Daoy (cell line): ENCODE measurements around the gene OR6X1. TPM values are rescaled to one million over a fixed set of nuclear protein-coding genes. Genes with fewer than 3 reads are reported as not detected.
"Not testable (repeated sequence)": the region's sequence is repeated elsewhere in the genome, so short reads cannot be mapped to it uniquely, and the experiment has no call there.

ENCODE experiments used
- DNase-seq: peaks from one replicate; pipeline ENCODE4 v3.0.0-alpha.2; 2015; ENCODE audit warnings: low read depth
- total RNA-seq: library from RNA; depleted of rRNA; stranded (reverse); fragments of >200 nt; shearing (Covaris generic); gene quantifications from 2 replicates; pipeline ENCODE4 v1.2.3, GENCODE V29; 2014

OR6X1 gene
- total RNA-seq, 1 experiment from 2014 or later = not detected

GRCh38 chr11:123753110-123753509, 1.2 kb downstream of the OR6X1 start:
- DNase-seq = no peak

GRCh38 chr11:123751781-123752180, 2.5 kb downstream of the OR6X1 start:
- DNase-seq = no peak

GRCh38 chr11:123748349-123748748, 6.0 kb downstream of the OR6X1 start:
- DNase-seq = not testable (repeated sequence)

- DNase-seq = no peak
These were observed 8.4 kb downstream of the OR6X1 start for GRCh38 chr11:123745764-123746451.

GRCh38 chr11:123742724-123743120, 11.6 kb downstream of the OR6X1 start:
- no peak for DNase-seq

- DNase-seq = no peak
These were observed 12.1 kb downstream of the OR6X1 start for GRCh38 chr11:123742031-123742723.

GRCh38 chr11:123741159-123742030, 12.9 kb downstream of the OR6X1 start, which contains the start of gene ZNF202:
ZNF202 (minus strand) TSS chr11:123741660; CDS start chr11:123730888, 10,772 bp downstream.
- peak; percentile 93 for DNase-seq

GRCh38 chr11:123740787-123741158, 13.5 kb downstream of the OR6X1 start:
- DNase-seq = peak; percentile 6

GRCh38 chr11:123738374-123738773, 15.9 kb downstream of the OR6X1 start:
- DNase-seq = no peak

GRCh38 chr11:123736769-123737168, 17.5 kb downstream of the OR6X1 start:
- no peak for DNase-seq

- no peak for DNase-seq
These were observed 24.7 kb downstream of the OR6X1 start for GRCh38 chr11:123729602-123730001.

GRCh38 chr11:123725995-123726655, 28.2 kb downstream of the OR6X1 start:
- no peak for DNase-seq

- peak; percentile 4 for DNase-seq
These were observed 34.9 kb downstream of the OR6X1 start for GRCh38 chr11:123719452-123719851.

- no peak for DNase-seq
These were observed 35.8 kb downstream of the OR6X1 start for GRCh38 chr11:123718469-123718868.

- no peak for DNase-seq
These were observed 36.3 kb downstream of the OR6X1 start for GRCh38 chr11:123718063-123718462.

GRCh38 chr11:123712627-123713026, 41.7 kb downstream of the OR6X1 start:
- DNase-seq = not testable (repeated sequence)

GRCh38 chr11:123707606-123708205, 46.6 kb downstream of the OR6X1 start:
- peak; percentile 66 for DNase-seq

GRCh38 chr11:123707206-123707605, 47.1 kb downstream of the OR6X1 start:
- no peak for DNase-seq

- DNase-seq = no peak
These were observed 50.0 kb downstream of the OR6X1 start for GRCh38 chr11:123704341-123704740.
